ENCODE results near the gene ZNF654.
"Not testable (repeated sequence)": the region's sequence is repeated elsewhere in the genome, so short reads cannot be mapped to it uniquely, and the experiment has no call there.

The ZNF654 gene

DNA sequence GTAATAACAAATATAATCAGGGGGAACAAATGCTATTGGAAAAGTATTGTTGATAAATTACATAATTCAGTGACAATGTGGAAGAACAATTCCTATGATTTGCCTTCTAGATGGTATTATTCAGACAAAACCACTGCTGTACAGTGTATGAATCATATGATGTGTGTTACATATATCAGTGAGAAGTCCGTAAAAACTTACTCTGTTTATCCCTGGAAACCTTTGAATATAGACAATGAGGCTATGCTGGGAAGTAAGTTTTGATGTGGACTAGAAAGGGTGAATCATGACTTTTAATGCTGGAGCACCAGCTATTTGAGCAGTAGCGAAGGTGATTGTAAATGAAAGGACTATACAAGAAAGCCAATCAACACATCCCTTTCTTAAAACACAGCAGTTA is 108.6 kb downstream of the ZNF654 start:
- Histone ChIP-seq H3K36me3 (ENCODE audit: control insufficient read depth in 1 of 2, insufficient read depth in 2 of 2, low read length in 2 of 2) (no peaks in the 10 kb centered on the region), H3K4me1 (ENCODE audit: control insufficient read depth in 1 of 2, insufficient read depth in 2 of 2, low read length in 2 of 2) (no peaks in the 10 kb centered on the region)

DNA sequence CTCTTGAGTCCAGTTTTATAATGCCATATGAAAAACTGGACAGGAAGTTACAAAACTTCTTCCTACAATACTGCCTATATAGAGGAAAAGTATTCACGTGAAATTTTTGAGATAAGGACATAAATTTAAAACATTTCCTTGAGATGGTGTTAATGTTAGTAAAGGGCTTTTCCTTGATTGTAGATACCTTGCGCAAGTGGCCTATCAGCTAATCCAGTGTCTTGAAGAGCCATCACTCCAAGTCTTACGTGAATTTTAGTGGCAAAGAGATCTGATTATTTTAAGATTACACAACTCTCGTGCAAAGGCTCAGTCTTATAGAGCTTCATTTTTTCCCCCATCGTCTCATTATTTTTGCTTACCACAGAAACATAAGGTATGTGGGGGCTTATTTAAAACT is 109.1 kb downstream of the ZNF654 start:
- H3K27me3 ChIP-seq (ENCODE audit: low read depth, low read length) = no peaks in the 10 kb centered on the region

More for the DNA sequence above, 108.6 kb downstream of the ZNF654 start:
- H3K9me3 ChIP-seq (ENCODE audit: control insufficient read depth in 1 of 2, low read length in 2 of 2) = no peaks in the 10 kb centered on the region
- no peak overlapping the region for H3K27ac ChIP-seq (ENCODE audit: low read length)
- no peaks in the 10 kb centered on the region for H3K27me3 ChIP-seq (ENCODE audit: low read depth, low read length)
- H3K4me3 ChIP-seq (ENCODE audit: low read depth in 1 of 2, low read length in 2 of 2) = no peak overlapping the region

DNA sequence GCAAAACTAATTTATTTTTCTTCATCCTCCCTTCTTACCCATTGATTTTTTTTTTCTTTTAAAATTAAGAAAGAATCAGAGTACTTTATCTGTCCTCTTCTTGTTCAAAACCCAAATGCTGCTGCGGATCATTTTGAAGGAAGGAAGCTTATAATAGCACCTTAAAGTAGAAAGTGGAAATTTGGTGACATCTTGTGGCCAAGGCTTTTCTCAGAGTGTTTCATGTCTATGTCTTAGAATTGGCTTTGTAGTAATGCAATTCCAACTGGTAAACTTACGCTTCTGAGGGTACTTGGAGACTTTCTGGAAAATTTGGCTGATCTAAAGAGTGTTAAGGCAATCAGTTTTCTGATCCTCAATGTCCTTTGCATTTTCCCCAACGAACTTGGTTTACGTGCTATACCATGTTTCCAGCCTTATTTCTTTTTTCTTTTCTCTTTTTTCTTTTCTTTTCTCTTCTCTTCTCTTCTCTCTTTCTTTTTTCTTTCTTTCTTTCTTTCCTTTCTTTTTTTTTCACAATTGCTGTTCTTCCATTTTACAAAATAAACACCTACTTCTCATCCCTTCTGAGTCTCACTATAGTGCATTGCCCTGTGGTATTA is 121.4 kb downstream of the ZNF654 start:
- no peaks in the 10 kb centered on the region for H3K9me3 ChIP-seq (ENCODE audit: control insufficient read depth in 1 of 2, low read length in 2 of 2)
- no peaks in the 10 kb centered on the region for H3K4me1 ChIP-seq (ENCODE audit: control insufficient read depth in 1 of 2, insufficient read depth in 2 of 2, low read length in 2 of 2)
- no peaks in the 10 kb centered on the region for H3K27me3 ChIP-seq (ENCODE audit: low read depth, low read length)
- no peak overlapping the region for H3K4me3 ChIP-seq (ENCODE audit: low read depth in 1 of 2, low read length in 2 of 2)
- H3K27ac ChIP-seq (ENCODE audit: low read length) = no peak overlapping the region
- H3K36me3 ChIP-seq (ENCODE audit: control insufficient read depth in 1 of 2, insufficient read depth in 2 of 2, low read length in 2 of 2) = no peaks in the 10 kb centered on the region

More for the DNA sequence above, 109.1 kb downstream of the ZNF654 start:
- no peaks in the 10 kb centered on the region for H3K36me3 ChIP-seq (ENCODE audit: control insufficient read depth in 1 of 2, insufficient read depth in 2 of 2, low read length in 2 of 2)
- H3K4me3 ChIP-seq (ENCODE audit: low read depth in 1 of 2, low read length in 2 of 2) = no peak overlapping the region
- no peak overlapping the region for H3K27ac ChIP-seq (ENCODE audit: low read length)
- no peaks in the 10 kb centered on the region for H3K4me1 ChIP-seq (ENCODE audit: control insufficient read depth in 1 of 2, insufficient read depth in 2 of 2, low read length in 2 of 2)
- H3K9me3 ChIP-seq (ENCODE audit: control insufficient read depth in 1 of 2, low read length in 2 of 2) = no peaks in the 10 kb centered on the region

DNA sequence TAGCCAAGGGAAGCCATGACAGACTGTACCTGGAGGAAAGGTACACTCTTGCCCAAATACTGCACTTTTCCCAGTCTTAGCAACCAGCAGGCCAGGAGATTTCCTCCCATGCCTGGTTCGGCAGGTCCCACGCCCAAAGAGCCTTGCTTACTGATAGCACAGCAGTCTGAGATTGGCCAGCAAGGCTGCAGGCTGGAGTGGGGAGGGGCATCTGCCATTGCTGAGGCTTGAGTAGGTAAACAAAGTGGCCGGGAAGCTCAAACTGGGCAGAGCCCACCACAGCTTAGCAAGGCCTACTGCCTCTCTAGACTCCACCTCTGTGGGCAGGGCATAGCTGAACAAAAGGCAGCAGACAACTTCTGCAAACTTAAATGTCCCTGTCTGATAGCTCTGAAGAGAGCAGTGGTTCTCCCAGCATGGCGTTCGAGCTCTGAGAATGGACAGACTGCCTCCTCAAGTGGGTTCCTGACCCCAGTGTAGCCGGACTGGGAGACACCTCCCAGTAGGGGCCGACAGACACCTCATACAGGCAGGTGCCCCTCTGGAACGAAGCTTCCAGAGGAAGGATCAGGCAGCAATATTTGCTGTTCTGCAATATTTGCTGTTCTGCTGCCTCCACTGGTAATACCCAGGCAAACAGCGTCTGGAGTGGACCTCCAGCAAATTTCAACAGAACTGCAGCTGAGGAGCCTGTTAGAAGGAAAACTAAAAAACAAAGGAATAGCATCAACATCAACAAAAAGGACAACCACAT is 123.3 kb downstream of the ZNF654 start:
- not testable (repeated sequence) for H3K27me3 ChIP-seq (ENCODE audit: low read depth, low read length); H3K9me3 ChIP-seq (ENCODE audit: control insufficient read depth in 1 of 2, low read length in 2 of 2); H3K4me1 ChIP-seq (ENCODE audit: control insufficient read depth in 1 of 2, insufficient read depth in 2 of 2, low read length in 2 of 2)

DNA sequence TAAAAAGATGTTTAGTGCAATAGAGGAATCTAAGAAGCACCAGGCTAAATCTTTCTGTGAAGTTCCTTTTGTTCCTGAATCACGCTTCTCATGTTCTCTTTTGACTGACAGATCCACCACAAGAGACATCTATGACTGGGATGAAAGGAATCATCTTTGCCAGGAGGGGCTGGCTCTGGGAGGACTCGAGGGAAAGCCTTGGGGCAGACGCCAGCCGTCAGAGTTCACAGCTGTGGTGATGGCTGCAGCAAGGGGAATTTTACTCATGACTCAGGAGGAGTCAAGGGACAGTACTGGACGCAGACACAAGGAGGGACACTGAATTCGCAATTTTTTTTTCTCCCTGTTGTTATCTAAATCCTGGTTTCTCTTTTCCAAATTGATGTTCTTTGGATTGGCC is 129.4 kb downstream of the ZNF654 start:
- Histone ChIP-seq H3K4me3 (ENCODE audit: low read depth in 1 of 2, low read length in 2 of 2) (no peak overlapping the region), H3K36me3 (ENCODE audit: control insufficient read depth in 1 of 2, insufficient read depth in 2 of 2, low read length in 2 of 2) (no peaks in the 10 kb centered on the region), H3K27ac (ENCODE audit: low read length) (no peak overlapping the region), H3K27me3 (ENCODE audit: low read depth, low read length) (no peaks in the 10 kb centered on the region), H3K4me1 (ENCODE audit: control insufficient read depth in 1 of 2, insufficient read depth in 2 of 2, low read length in 2 of 2) (no peaks in the 10 kb centered on the region), H3K9me3 (ENCODE audit: control insufficient read depth in 1 of 2, low read length in 2 of 2) (no peaks in the 10 kb centered on the region)

More for the DNA sequence above, 123.3 kb downstream of the ZNF654 start:
- not testable (repeated sequence) for H3K4me3 ChIP-seq (ENCODE audit: low read depth in 1 of 2, low read length in 2 of 2); H3K27ac ChIP-seq (ENCODE audit: low read length); H3K36me3 ChIP-seq (ENCODE audit: control insufficient read depth in 1 of 2, insufficient read depth in 2 of 2, low read length in 2 of 2)

DNA sequence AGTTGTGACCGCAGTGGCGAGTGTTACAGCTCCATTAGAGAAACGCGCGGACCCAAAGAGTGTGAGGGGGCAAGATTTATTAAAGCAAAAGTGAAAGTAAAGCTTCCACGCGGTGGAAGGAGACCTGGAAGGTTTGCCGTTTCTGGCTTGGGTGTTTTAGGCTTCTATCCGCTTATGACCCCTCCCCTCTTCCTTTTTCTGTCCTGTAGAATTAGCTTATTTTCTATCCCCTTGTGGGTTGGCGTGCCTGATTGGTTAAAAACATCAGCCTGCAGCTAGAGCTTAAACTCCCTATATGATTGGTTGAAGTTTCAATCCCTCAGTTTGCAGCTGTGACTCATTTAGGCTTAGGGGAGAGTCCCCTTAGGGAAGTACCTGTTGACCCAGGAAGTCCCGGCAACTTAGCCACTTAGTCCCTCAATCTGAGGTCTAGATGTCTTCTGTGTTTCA is 130.3 kb downstream of the ZNF654 start:
- no peaks in the 10 kb centered on the region for H3K36me3 ChIP-seq (ENCODE audit: control insufficient read depth in 1 of 2, insufficient read depth in 2 of 2, low read length in 2 of 2)
- no peaks in the 10 kb centered on the region for H3K4me1 ChIP-seq (ENCODE audit: control insufficient read depth in 1 of 2, insufficient read depth in 2 of 2, low read length in 2 of 2)
- H3K27ac ChIP-seq (ENCODE audit: low read length) = no peak overlapping the region
- no peaks in the 10 kb centered on the region for H3K27me3 ChIP-seq (ENCODE audit: low read depth, low read length)
- H3K4me3 ChIP-seq (ENCODE audit: low read depth in 1 of 2, low read length in 2 of 2) = no peak overlapping the region
- H3K9me3 ChIP-seq (ENCODE audit: control insufficient read depth in 1 of 2, low read length in 2 of 2) = no peaks in the 10 kb centered on the region

DNA sequence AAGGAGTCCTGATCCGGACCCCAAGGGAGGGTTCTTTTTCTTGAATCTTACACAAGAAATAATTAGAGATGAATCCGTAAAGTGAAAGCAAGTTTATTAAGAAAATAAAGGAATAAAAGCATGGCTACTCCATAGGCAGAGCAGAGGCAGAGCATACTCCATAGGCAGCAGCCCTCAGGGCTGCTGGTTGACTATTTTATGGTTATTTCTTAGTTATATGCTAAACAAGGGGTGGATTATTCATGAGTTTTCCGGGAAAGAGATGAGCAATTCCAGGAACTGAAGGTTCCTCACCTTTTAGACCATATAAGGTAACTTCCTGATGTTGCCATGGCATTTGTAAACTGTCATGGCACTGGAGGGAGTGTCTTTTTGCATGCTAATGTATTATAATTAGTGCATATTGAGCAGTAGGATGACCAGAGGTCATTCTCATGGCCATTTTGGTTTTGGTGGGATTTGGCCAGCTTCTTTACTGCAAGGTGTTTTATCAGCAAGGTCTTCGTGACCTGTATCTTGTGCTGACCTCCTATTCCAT is 132.9 kb downstream of the ZNF654 start:
- Histone ChIP-seq H3K36me3 (ENCODE audit: control insufficient read depth in 1 of 2, insufficient read depth in 2 of 2, low read length in 2 of 2) (no peaks in the 10 kb centered on the region), H3K27ac (ENCODE audit: low read length) (no peak overlapping the region), H3K27me3 (ENCODE audit: low read depth, low read length) (no peaks in the 10 kb centered on the region), H3K4me1 (ENCODE audit: control insufficient read depth in 1 of 2, insufficient read depth in 2 of 2, low read length in 2 of 2) (no peaks in the 10 kb centered on the region), H3K9me3 (ENCODE audit: control insufficient read depth in 1 of 2, low read length in 2 of 2) (no peaks in the 10 kb centered on the region), H3K4me3 (ENCODE audit: low read depth in 1 of 2, low read length in 2 of 2) (no peak overlapping the region)

DNA sequence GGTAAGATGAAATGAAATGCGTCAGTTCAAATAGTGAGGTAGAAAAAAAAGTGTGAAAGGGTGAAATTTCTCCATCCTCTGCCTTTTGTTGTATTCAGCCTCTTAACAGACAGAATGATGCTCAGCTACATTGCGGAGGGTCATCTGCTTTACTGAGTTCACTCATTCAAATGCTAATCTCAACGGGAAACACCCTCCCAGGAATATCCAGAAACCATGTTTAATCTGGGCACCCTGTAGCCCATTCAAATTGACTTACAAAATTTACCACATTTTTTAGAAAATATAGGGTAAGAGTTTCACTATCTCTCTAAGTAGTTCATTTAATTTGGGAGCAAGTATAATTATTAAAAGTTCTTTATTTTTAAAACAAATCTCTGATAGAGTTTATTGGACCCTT is 133.6 kb downstream of the ZNF654 start:
- H3K27me3 ChIP-seq (ENCODE audit: low read depth, low read length) = no peaks in the 10 kb centered on the region
- H3K27ac ChIP-seq (ENCODE audit: low read length) = no peak overlapping the region
- no peaks in the 10 kb centered on the region for H3K36me3 ChIP-seq (ENCODE audit: control insufficient read depth in 1 of 2, insufficient read depth in 2 of 2, low read length in 2 of 2)
- H3K9me3 ChIP-seq (ENCODE audit: control insufficient read depth in 1 of 2, low read length in 2 of 2) = no peaks in the 10 kb centered on the region
- no peaks in the 10 kb centered on the region for H3K4me1 ChIP-seq (ENCODE audit: control insufficient read depth in 1 of 2, insufficient read depth in 2 of 2, low read length in 2 of 2)
- H3K4me3 ChIP-seq (ENCODE audit: low read depth in 1 of 2, low read length in 2 of 2) = no peak overlapping the region

All from muscle layer of duodenum (tissue), 2 donors.